ENCODE measurements around the gene VMP1. TPM values are rescaled to one million over a fixed set of nuclear protein-coding genes. Genes with fewer than 3 reads are reported as not detected.

The VMP1 gene
- total and polyA plus RNA-seq, 12 donors = 52.4 to 335 (median 130) TPM

GRCh38 chr17:59694344-59694743, 13.1 kb upstream of the VMP1 start:
- intact Hi-C loops (cut with DNase I) = no loop called here
- H3K36me3 ChIP-seq (replicated peaks in 1 of 2) = peaks cover 0 to 87% of the 10 kb centered on the region in 2 donors

GRCh38 chr17:59695945-59696681, 11.3 kb upstream of the VMP1 start:
- WGBS, 4 donors = 43 to 50% (median 46%) methylated on average over 3 of the region's 3 CpGs
- DNase-seq = no peak
- no peaks in the 10 kb centered on the region for H3K9me3 ChIP-seq (replicated peaks in 1 of 3)
- no peaks in the 10 kb centered on the region for H3K4me1 ChIP-seq (replicated peaks in 1 of 2)
- intact Hi-C loops (cut with DNase I) = no loop called here
- no peak overlapping the region for H3K27ac ChIP-seq
- H3K4me3 ChIP-seq = no peak overlapping the region
- no peak for TF ChIP-seq CTCF (IDR thresholded peaks at IDR 0.05)
- no peak for TF ChIP-seq POLR2A (IDR thresholded peaks at IDR 0.05)
- H3K27me3 ChIP-seq = no peaks in the 10 kb centered on the region
- peaks cover 0 to 70% of the 10 kb centered on the region in 2 donors for H3K36me3 ChIP-seq (replicated peaks in 1 of 2)

More at GRCh38 chr17:59694344-59694743, 13.1 kb upstream of the VMP1 start:
- DNase-seq = no peak
- Histone ChIP-seq H3K4me1 (replicated peaks in 1 of 2) (no peaks in the 10 kb centered on the region), H3K4me3 (no peak overlapping the region), H3K27me3 (no peaks in the 10 kb centered on the region), H3K9me3 (replicated peaks in 1 of 3) (no peaks in the 10 kb centered on the region), H3K27ac (no peak overlapping the region)
- 85 to 94% (median 90%) methylated on average over 2 of the region's 2 CpGs for WGBS, 4 donors
- TF ChIP-seq POLR2A (IDR thresholded peaks at IDR 0.05) (no peak), CTCF (IDR thresholded peaks at IDR 0.05) (no peak)

- intact Hi-C loops (cut with DNase I) = no loop called here
- no peak for DNase-seq
- Histone ChIP-seq H3K4me3 (no peak overlapping the region), H3K27ac (no peak overlapping the region), H3K4me1 (replicated peaks in 1 of 2) (no peaks in the 10 kb centered on the region), H3K9me3 (replicated peaks in 1 of 3) (no peaks in the 10 kb centered on the region), H3K27me3 (no peaks in the 10 kb centered on the region), H3K36me3 (replicated peaks in 1 of 2) (peaks cover 0 to 64% of the 10 kb centered on the region in 2 donors)
- WGBS, 4 donors = 77 to 90% (median 89%) methylated on average over 2 of the region's 2 CpGs
- TF ChIP-seq POLR2A (IDR thresholded peaks at IDR 0.05) (no peak), CTCF (IDR thresholded peaks at IDR 0.05) (no peak)
These were observed 10.7 kb upstream of the VMP1 start for GRCh38 chr17:59696682-59697277.

DNA sequence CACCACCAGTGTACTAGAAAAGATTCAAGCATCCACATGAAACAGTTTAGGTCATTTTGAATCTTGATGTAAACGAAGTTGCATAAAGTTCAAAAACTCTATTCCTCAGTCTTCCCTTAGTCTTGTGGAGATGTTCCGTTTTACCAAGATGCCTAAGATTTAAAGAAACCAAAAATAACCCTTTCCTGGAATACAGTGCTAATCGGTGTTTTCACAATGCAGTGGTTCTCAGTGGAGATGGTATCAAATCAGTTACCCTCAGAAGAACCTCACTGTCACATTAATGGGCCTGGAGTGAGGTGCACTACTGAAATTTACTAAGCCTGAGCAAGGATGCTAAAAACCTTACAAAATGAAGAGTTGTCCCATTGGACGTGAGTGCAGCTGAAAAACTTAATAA, 9.3 kb upstream of the VMP1 start:
- WGBS, 4 donors = 79 to 89% (median 87%) methylated on average over 4 of the region's 4 CpGs
- intact Hi-C loops (cut with DNase I) = no loop called here
- TF ChIP-seq POLR2A (IDR thresholded peaks at IDR 0.05) (no peak), CTCF (IDR thresholded peaks at IDR 0.05) (no peak)

More for the DNA sequence above, 9.3 kb upstream of the VMP1 start:
- H3K27ac ChIP-seq = no peak overlapping the region
- H3K4me1 ChIP-seq (replicated peaks in 1 of 2) = no peaks in the 10 kb centered on the region
- H3K27me3 ChIP-seq = no peaks in the 10 kb centered on the region
- peaks cover 0 to 50% of the 10 kb centered on the region in 2 donors for H3K36me3 ChIP-seq (replicated peaks in 1 of 2)
- H3K4me3 ChIP-seq = no peak overlapping the region
- H3K9me3 ChIP-seq (replicated peaks in 1 of 3) = no peaks in the 10 kb centered on the region
- no peak for DNase-seq
